Measurements from ENCODE around the gene MCF2L2. TPM values are rescaled to one million over a fixed set of nuclear protein-coding genes. Genes with fewer than 3 reads are reported as not detected.

MCF2L2 gene
- total and polyA plus RNA-seq, 9 of the 15 experiments (the other 6 are each of a cell fraction or from before 2014, with no cell fraction given): 0.56 to 4.2 (median 3.0) TPM

DNA sequence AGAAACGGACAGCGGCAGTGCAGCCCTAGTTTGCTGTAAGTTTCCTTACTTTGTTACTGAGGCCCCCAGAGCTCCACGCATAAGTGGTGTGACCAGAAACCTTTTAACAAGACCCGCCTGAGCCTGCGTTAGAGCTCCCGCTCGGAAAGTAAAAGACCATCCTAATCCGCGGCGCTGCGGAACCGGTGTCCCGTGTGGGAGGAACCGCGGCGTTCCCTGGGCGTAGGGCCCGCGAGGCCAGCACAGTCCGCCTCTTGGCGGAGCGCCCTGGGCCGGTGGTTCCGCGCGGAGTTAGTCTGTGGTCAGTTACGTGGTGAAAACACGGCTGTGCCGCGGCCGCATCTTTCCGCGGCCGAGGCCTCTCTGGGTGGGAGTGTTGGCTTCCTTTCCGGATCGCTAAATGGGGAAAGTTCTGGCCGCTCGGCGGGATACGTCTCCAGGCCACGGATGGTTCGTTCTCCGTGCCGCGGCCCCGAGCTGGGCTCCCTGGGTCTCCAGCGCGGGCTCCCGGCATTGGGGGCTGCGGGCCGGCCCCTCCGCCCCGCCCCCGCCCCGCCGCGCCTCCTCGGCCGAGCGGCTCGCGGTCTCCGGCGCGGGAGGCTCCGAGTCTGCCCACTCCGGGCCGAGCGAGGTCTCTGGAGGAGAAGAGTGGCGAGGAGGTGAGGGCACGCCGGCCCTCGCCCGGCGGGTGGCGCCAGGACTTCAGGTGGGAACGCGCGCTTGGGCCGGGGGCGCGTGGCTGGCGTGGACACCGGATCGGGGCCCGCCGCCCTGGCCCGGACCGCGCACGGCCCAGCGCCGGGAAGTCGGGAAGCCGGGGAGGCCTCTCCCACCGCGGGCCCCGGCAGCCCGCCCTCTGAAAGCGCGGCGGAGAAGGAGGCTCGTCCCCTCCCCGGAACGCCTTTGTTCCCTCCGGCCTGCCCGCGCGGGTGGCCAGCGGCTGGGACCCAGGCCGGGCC is 174.6 kb downstream of the MCF2L2 start (continued):
- TF ChIP-seq, protein P1, sequence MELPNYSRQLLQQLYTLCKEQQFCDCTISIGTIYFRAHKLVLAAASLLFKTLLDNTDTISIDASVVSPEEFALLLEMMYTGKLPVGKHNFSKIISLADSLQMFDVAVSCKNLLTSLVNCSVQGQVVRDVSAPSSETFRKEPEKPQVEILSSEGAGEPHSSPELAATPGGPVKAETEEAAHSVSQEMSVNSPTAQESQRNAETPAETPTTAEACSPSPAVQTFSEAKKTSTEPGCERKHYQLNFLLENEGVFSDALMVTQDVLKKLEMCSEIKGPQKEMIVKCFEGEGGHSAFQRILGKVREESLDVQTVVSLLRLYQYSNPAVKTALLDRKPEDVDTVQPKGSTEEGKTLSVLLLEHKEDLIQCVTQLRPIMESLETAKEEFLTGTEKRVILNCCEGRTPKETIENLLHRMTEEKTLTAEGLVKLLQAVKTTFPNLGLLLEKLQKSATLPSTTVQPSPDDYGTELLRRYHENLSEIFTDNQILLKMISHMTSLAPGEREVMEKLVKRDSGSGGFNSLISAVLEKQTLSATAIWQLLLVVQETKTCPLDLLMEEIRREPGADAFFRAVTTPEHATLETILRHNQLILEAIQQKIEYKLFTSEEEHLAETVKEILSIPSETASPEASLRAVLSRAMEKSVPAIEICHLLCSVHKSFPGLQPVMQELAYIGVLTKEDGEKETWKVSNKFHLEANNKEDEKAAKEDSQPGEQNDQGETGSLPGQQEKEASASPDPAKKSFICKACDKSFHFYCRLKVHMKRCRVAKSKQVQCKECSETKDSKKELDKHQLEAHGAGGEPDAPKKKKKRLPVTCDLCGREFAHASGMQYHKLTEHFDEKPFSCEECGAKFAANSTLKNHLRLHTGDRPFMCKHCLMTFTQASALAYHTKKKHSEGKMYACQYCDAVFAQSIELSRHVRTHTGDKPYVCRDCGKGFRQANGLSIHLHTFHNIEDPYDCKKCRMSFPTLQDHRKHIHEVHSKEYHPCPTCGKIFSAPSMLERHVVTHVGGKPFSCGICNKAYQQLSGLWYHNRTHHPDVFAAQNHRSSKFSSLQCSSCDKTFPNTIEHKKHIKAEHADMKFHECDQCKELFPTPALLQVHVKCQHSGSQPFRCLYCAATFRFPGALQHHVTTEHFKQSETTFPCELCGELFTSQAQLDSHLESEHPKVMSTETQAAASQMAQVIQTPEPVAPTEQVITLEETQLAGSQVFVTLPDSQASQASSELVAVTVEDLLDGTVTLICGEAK (IDR thresholded peaks at IDR 0.05): peak; percentile 46
- TF ChIP-seq, protein P1 (CRISPR knock-in tag; IDR thresholded peaks at IDR 0.05): no peak
- TF ChIP-seq, protein P2, sequence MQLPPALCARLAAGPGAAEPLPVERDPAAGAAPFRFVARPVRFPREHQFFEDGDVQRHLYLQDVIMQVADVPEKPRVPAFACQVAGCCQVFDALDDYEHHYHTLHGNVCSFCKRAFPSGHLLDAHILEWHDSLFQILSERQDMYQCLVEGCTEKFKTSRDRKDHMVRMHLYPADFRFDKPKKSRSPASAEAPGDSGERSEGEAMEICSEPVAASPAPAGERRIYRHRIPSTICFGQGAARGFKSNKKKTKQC (CRISPR knock-in tag; IDR thresholded peaks at IDR 0.05): 0 out of 2 replicates have a peak, but pooled peaks have one; percentile 25
- peak; percentile 38; the same call in 1 of the 2 replicates for TF ChIP-seq MTA1 (IDR thresholded peaks at IDR 0.05; ENCODE audit: borderline replicate concordance)
- peak; percentile 46 to 63; a peak in 2 of 4 replicates for TF ChIP-seq MAZ (CRISPR knock-in tag; conservative IDR thresholded peaks at IDR 0.05 in 1 of 2, IDR thresholded peaks at IDR 0.05 in 1 of 2)
- TF ChIP-seq, protein P3, sequence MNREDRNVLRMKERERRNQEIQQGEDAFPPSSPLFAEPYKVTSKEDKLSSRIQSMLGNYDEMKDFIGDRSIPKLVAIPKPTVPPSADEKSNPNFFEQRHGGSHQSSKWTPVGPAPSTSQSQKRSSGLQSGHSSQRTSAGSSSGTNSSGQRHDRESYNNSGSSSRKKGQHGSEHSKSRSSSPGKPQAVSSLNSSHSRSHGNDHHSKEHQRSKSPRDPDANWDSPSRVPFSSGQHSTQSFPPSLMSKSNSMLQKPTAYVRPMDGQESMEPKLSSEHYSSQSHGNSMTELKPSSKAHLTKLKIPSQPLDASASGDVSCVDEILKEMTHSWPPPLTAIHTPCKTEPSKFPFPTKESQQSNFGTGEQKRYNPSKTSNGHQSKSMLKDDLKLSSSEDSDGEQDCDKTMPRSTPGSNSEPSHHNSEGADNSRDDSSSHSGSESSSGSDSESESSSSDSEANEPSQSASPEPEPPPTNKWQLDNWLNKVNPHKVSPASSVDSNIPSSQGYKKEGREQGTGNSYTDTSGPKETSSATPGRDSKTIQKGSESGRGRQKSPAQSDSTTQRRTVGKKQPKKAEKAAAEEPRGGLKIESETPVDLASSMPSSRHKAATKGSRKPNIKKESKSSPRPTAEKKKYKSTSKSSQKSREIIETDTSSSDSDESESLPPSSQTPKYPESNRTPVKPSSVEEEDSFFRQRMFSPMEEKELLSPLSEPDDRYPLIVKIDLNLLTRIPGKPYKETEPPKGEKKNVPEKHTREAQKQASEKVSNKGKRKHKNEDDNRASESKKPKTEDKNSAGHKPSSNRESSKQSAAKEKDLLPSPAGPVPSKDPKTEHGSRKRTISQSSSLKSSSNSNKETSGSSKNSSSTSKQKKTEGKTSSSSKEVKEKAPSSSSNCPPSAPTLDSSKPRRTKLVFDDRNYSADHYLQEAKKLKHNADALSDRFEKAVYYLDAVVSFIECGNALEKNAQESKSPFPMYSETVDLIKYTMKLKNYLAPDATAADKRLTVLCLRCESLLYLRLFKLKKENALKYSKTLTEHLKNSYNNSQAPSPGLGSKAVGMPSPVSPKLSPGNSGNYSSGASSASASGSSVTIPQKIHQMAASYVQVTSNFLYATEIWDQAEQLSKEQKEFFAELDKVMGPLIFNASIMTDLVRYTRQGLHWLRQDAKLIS (CRISPR knock-in tag; IDR thresholded peaks at IDR 0.05): peak; percentile 84
- TF ChIP-seq RBFOX2 (IDR thresholded peaks at IDR 0.05; ENCODE audit: low read depth, low read length): peak; percentile 80
- TF ChIP-seq HNRNPLL (IDR thresholded peaks at IDR 0.05; ENCODE audit: low read depth, low read length, poor library complexity, severe bottlenecking): peak; percentile 55
